ENCODE measurements around the gene ZSCAN29.

GRCh38 chr15:43406808-43407207 lies 36.0 kb upstream of the ZSCAN29 start:
- TF ChIP-seq CTCF (optimal IDR thresholded peaks at IDR 0.05 in 1 of 3, IDR thresholded peaks at IDR 0.05 in 1 of 3, conservative IDR thresholded peaks at IDR 0.05 in 1 of 3; ENCODE audit: extremely low read depth in 1 of 3, insufficient read depth in 2 of 3, low read length in 3 of 3) (no peak), EZH2 (IDR thresholded peaks at IDR 0.05; ENCODE audit: low read length) (no peak)

Data from keratinocyte (primary cell).